Parathyroid adenoma (tissue), 2 donors: ENCODE measurements around the gene BRD3.

ENCODE experiments used
- H2AFZ ChIP-seq: fragments of 300-600 bp; sonication (generic); one replicate; pipeline ENCODE4 v1.7.0; 2017; ENCODE audit warnings: antibody characterized with exemption, mild to moderate bottlenecking
- H3K27ac ChIP-seq: fragments of 300-600 bp; sonication (generic); one replicate; pipeline ENCODE4 v1.7.0; 2017
- H3K27me3 ChIP-seq: fragments of 300-600 bp; sonication (generic); one replicate; pipeline ENCODE4 v1.7.0; 2017; ENCODE audit warnings: low read length; ENCODE audit not compliant: control insufficient read depth, insufficient read depth
- H3K36me3 ChIP-seq: fragments of 300-600 bp; sonication (generic); one replicate; pipeline ENCODE4 v1.7.0; 2017; ENCODE audit warnings: low read length; ENCODE audit not compliant: control insufficient read depth, insufficient read depth
- H3K4me1 ChIP-seq: fragments of 300-600 bp; sonication (generic); one replicate; pipeline ENCODE4 v1.7.0; 2017; ENCODE audit warnings: control low read depth
- H3K4me2 ChIP-seq: fragments of 300-600 bp; sonication (generic); one replicate; pipeline ENCODE4 v1.7.0; 2017; ENCODE audit warnings: low read length
- H3K4me3 ChIP-seq: fragments of 300-600 bp; sonication (generic); one replicate; pipeline ENCODE4 v1.7.0; 2017; ENCODE audit warnings: low read depth, low read length
- H3K79me2 ChIP-seq: fragments of 300-600 bp; sonication (generic); one replicate; pipeline ENCODE4 v1.7.0; 2017; ENCODE audit warnings: control low read depth
- H3K9ac ChIP-seq: fragments of 300-600 bp; sonication (generic); one replicate; pipeline ENCODE4 v1.7.0; 2017; ENCODE audit warnings: mild to moderate bottlenecking
- H3K9me3 ChIP-seq: fragments of 300-600 bp; sonication (generic); one replicate; pipeline ENCODE4 v1.7.0; 2017; ENCODE audit warnings: low read length; ENCODE audit not compliant: control insufficient read depth
- TF ChIP-seq, protein P1 (sequence below): fragments of 300-600 bp; sonication (generic); IDR thresholded peaks from one replicate; pipeline ENCODE4 v1.7.0; 2017; ENCODE audit warnings: antibody characterized with exemption, mild to moderate bottlenecking
- donor health status: primary hyperparathyroidism.

BRD3 gene

DNA sequence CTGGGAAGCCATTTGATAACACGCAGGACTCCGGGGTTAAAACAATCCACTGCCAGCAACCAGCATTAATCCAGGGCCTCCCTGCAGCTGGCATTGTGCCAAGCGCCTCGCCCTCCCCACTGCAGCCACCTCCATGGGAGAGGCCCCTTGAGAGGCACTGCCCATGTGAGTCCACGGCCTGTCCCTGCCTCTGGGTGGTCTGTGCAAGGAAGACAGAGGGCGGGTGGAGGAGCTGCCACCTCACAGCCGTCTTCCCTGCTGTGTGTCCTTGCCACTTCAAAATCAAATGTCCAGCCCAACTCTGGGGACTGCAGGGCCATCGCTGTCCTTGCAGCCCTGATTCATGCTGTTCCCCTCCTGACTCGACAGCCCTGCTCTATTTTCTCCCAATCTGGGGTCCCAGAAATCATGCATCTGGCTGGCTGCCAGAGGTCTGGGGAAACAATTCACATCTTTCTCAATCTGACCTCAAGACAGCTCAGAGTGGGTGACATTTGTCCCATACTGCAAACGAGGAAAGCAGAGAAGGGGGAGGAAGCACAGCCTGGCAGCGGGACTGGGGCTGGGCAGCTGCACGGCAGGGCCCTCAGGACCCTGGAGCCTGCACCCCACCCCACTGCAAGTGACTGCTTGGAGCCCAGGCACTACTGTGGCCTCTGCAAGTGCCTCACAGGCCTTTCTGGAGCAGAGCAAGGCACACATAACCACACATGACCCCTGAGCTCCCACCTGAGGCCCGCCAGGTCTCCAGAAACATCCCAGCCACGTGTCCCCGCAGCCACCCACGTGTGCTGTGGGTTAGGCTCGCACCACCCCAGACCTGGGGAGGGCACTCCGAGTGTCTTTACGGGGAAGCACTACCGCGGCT lies 26.8 kb downstream of the BRD3 start:
- no peaks in the 10 kb centered on the region for H3K36me3 ChIP-seq
- no peaks in the 10 kb centered on the region for H3K79me2 ChIP-seq
- H3K4me2 ChIP-seq = no peak overlapping the region
- H3K27me3 ChIP-seq = no peaks in the 10 kb centered on the region
- no peak overlapping the region for H3K9ac ChIP-seq
- H3K4me3 ChIP-seq = no peak overlapping the region
- TF ChIP-seq, protein P1, sequence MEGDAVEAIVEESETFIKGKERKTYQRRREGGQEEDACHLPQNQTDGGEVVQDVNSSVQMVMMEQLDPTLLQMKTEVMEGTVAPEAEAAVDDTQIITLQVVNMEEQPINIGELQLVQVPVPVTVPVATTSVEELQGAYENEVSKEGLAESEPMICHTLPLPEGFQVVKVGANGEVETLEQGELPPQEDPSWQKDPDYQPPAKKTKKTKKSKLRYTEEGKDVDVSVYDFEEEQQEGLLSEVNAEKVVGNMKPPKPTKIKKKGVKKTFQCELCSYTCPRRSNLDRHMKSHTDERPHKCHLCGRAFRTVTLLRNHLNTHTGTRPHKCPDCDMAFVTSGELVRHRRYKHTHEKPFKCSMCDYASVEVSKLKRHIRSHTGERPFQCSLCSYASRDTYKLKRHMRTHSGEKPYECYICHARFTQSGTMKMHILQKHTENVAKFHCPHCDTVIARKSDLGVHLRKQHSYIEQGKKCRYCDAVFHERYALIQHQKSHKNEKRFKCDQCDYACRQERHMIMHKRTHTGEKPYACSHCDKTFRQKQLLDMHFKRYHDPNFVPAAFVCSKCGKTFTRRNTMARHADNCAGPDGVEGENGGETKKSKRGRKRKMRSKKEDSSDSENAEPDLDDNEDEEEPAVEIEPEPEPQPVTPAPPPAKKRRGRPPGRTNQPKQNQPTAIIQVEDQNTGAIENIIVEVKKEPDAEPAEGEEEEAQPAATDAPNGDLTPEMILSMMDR = no peak
- no peak overlapping the region for H3K27ac ChIP-seq
- no peaks in the 10 kb centered on the region for H3K9me3 ChIP-seq
- H2AFZ ChIP-seq = no peak overlapping the region
- H3K4me1 ChIP-seq = no peaks in the 10 kb centered on the region

DNA sequence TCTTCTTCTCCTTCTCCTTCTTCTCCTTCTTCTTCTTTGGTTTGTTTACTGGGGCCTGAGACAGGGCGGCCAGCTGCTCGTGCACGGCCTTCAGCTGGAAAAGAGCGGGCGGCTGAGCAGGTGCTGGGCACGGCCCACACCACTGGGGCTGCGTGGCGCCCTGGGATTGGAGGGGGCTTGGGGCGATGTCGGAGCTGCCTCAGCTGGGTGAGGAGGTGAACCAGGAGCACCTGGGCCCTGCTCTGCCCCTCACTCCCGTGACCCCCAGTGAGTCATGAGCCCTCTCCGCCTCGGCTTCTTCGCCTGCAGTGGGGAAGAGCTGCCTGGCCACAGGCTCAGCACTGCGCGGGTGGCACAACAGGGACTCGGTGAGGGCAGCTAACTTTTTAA lies 27.7 kb downstream of the BRD3 start:
- Histone ChIP-seq H3K9ac (no peak overlapping the region), H3K9me3 (no peaks in the 10 kb centered on the region), H3K4me1 (no peaks in the 10 kb centered on the region), H3K27me3 (no peaks in the 10 kb centered on the region), H3K36me3 (no peaks in the 10 kb centered on the region), H2AFZ (no peak overlapping the region), H3K79me2 (no peaks in the 10 kb centered on the region), H3K27ac (no peak overlapping the region), H3K4me2 (no peak overlapping the region), H3K4me3 (no peak overlapping the region)
- TF ChIP-seq, protein P1 = no peak

DNA sequence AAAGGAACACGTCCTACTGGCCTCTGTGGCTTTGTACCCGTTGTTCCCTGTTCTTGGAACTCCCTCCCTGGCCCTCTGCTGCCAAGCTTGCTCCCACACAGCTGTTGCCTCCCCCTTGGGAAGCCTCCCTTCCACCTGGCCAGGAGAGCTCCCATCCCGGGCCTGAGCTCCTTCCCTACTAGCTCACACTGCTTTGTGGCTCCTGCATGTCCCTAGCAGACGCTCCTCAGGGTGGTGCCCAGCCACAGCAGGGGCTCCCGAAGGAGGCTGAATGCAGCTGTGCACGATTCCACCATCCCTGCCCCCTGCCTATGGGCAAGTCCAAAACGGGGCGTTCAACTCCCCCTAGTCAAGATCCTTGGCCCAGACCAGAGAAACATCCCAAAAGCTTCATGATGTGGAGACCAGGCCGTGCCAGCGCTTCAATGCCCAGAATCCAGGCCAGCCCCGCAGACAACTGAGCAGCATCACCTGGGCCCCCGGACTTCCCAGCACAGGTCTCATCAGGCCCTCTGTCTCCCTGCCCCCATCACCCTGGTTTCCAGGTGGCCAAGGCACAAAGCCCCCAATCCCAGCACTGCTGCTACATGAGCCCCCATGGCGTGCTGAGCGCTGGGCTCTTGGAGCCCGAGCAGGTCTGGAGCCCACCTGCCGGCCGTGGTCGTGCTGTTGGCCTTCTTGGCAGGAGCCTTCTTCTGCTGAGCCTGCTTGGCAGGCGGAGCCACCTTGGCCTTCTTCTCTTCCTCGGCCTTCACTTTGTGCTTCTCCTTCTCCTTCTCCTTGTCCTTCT lies 28.2 kb downstream of the BRD3 start:
- Histone ChIP-seq H3K79me2 (no peaks in the 10 kb centered on the region), H3K9ac (no peak overlapping the region), H2AFZ (no peak overlapping the region), H3K4me1 (no peaks in the 10 kb centered on the region), H3K36me3 (no peaks in the 10 kb centered on the region), H3K4me3 (no peak overlapping the region), H3K9me3 (no peaks in the 10 kb centered on the region), H3K4me2 (no peak overlapping the region), H3K27ac (no peak overlapping the region), H3K27me3 (no peaks in the 10 kb centered on the region)
- TF ChIP-seq, protein P1 = no peak

DNA sequence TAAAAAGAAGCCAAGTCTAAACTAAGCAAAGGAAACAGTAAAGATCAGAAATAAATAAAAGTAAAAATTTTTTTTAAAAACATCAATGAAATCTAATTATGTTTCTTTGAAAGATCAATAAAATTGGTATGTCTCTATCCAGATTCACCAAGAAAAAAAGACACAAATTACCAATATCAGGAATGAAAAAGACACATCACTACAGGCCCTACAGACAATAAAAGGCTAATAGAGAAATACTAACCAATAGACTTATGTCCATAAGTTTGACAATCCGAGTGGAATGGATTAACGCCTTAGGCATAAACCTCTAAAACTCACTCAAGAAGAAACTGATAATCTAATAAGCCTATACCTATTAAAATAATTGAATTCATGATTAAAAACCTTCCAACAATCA lies 30.2 kb downstream of the BRD3 start:
- Histone ChIP-seq H3K4me1 (no peaks in the 10 kb centered on the region), H3K4me3 (no peak overlapping the region), H2AFZ (no peak overlapping the region), H3K9ac (no peak overlapping the region), H3K27me3 (no peaks in the 10 kb centered on the region), H3K36me3 (no peaks in the 10 kb centered on the region), H3K4me2 (no peak overlapping the region), H3K79me2 (no peaks in the 10 kb centered on the region), H3K9me3 (no peaks in the 10 kb centered on the region), H3K27ac (no peak overlapping the region)
- TF ChIP-seq, protein P1 = no peak
